SKM-1 (cell line): ENCODE results near the gene EGFL7.

Source experiments
- DNase-seq: peaks from one replicate; lab custom pipeline; 2025; ENCODE audit not compliant: unreplicated experiment; lab: John Stamatoyannopoulos, UW

Gene EGFL7

DNA sequence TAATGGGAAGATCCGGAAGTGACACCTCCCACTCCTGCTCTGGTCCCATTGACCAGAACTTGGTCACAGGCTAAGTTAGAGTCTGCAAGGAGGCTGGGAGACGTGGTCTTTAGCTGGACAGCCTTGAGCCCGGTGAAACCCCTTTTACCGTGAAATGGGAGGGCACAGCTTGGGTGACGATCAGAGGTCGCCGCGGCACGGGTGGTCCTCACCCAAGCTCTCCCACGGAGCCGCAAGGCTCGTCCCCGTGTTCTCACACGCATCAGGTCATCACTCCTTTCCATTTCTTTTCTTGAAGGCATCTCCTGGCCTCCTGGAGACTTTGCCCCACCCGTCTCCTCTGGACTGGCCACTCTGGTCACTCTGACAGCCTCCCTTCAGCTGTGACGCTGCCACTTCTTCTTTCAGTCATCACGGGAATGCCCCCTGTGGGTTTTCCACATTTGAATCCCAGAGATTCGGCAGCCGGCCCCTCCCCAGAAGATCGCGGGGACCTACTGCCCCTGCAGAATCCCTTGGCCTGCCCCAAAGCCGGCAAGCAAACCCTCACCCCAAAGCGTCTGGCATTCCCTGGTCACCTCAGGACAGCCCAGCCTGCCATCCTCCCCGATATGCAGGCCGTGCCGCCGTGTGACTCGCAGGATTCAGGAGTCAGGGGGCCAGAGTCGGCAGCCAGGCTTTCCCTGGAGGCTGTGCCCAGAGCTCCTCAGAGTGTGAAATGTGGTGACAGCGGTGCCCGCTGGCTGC lies 18.9 kb upstream of the EGFL7 start:
- no peak for DNase-seq

DNA sequence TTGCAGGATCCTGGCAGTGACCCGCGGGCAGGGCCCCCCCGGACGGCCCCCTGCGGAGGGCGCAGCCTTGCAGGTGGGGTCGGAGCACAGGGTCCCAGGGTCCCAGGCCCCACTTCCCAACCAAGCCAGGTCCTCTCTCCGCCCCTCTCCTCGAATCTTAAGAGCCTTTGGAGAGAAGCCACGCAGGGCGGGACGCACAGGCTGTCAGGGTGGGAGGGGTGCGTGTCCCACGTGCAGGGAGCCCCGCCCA lies 18.4 kb upstream of the EGFL7 start:
- no peak for DNase-seq

DNA sequence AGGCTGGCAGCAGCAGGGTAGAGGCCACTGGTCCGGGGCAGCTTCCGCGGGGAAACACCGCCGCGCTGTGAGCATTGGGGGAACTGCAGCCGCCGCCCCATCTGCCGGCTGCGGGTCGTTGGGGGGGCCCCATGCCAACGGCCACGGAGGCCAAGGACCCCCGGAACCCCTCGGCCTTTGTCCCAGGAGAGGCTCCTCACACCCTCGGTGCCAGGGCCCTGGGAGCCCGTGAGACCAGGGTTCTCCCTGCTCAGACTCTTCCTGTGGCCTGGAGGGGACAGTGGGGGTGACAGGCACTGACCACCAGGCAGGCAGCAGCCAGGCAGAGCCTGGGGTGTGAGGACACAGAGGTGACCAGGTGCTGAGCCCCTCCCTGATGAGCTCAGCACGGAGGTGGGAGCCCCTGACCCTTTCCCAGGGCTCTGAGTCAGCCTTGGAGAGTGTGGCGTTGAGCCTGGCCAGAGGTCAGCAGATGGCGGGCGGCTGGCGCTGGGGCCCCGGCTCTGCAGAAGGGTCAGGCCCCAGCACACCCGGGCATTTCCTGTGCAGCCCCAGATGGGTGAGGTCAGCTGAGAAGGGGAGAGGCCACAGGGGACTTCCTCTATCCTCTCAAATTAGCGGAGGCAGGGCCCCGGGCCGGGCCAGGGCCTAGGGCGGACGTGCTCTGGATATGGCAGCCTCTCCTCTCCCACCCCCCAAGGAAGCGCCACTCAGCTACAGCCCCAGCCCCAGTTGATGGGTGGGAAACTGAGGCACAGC lies 17.9 kb upstream of the EGFL7 start:
- peak; percentile 57 for DNase-seq

DNA sequence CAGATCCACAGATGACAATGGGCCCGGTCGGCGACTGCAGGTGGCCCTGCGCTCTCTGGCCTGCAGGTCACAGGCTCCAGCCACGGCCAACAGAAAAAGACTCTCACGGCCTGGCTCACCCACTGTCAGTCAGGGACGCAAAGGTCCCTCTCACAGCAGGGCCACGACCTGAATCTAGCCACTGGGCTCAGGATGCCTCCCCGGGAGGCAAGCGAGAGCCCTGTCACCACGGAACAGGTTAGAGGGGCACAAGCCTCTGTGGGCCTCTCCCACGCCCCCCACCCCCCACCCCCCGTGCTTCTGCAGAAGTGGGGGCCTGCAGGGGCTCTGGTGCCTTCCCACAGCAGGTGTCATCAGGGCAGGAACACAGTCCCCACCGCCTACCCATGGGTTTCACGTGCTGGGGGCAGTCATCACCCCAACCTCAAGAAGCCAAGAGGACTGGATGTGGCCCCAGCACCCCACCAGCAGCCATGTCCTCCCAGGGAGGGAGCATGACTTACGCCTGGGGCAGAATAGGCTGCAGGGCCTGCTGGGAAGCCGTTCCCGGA lies 17.3 kb upstream of the EGFL7 start:
- DNase-seq: no peak

DNA sequence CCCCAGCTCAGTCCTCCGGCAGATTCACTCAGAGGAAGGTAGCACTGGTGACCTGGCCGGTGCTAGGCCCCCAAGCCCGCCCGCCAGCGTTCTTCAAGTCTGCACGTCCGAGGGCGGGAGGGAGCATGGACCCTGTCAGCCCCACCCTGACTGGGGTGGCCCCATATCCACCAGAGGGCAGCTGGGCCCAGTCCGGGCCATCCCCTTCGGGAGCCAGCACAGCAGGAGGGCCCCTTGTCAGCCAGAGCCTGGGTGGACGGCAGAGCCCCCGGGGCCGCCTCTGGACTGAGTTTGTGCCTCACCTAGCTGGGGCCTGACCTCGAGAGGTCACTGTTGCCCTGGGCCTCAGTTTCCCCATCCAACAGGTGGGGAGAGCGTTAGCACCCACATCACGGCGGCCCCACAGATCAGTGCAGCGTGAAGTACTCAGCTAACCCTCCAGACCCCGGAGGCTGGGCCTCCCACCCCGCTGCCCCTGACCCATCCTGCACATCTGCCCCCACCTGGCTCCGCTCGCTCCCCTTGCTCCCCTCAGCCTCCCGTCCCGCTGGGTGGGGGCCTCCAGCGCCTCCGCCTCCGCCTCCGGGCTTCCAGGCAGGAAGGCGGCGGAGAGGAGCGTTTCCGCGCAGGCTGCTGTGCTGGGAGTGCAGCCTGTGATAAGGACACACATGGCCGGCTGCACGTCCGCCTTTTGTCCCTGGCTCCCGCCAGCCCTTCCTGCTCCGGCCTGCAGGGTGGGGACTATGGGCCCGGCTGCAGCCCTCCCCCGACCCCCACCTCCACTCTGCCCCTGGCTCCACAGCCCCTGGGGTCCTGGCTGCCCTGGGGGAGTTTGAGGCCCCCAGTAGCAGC lies 16.6 kb upstream of the EGFL7 start:
- DNase-seq: no peak

DNA sequence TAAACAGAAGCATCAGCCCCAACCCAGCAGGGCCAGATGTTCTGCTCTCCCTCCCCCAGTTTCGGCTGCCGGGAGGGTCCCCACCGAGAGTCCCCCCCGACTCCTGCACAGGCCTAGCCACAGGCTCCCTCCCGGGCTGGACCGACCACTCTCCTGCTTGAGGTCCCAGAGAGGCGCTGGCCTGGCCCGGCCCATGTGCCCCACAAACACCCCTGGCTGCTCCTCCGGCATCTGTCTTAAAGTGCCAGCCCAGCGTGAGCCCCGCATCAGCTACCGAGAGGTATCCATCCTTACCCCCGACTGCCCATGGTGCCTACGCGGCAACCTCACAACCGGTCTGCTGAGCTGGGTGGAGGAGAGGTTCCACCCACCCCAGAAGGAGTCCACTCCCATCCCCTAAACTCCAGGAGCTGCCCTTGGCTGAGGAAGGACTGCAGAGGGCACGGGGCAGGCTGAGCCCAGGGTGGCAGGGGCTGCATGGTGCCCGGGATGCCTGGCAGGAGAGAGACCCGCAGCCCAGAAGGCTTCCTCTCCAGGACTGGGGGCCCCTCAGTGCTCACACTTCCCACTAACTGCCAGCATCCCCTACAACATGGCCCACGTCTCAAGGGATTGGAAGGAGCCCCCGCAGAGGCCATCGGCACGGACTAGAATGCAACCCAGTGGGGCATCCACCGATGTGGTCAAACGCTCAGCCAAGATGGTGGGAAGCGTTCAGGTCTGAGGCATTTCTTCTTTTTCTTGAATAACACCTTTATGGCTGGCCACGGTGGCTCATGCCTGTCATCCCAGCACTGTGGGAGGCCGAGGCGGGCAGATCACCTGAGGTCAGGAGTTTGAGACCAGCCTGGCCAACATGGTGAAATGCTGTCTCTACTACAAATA lies 15.6 kb upstream of the EGFL7 start:
- no peak for DNase-seq

DNA sequence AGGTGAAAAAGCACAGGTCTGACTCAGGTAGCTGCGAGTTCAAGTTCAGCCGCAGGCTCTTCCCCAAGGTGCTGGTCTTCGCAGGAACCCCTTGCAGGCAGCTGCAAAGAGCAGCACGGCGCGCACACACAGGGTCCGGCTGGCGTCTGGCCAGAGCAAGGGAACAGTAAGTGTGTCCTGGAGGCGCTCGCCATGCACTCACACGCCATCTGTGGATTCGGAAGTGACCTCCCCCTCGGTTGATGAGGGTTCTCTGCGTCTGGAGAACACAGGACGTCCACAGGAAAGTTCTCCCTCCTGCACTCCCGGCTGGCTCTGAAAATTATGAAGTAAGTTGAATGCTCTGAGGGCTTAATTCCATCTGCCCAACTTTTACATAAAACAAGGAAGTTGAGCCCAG lies 14.0 kb upstream of the EGFL7 start:
- DNase-seq: no peak

DNA sequence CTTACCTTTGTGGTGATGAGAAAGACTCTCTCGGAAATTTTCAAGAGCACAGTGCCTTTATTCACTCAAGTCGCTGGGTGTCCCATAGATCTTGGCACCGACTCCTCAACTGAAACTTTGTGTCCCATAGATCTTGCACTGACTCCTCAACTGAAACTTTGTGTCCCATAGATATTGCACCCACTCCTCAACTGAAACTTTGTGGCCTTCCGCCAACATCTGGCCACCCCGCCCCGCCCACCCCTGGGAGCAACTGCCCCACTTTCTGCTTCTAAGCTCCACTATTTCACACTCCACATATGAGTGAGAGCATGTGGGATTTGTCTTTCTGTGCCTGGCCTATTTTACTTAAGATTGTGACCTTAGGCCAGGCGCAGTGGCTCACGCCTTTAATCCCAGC lies 12.7 kb upstream of the EGFL7 start:
- no peak for DNase-seq

DNA sequence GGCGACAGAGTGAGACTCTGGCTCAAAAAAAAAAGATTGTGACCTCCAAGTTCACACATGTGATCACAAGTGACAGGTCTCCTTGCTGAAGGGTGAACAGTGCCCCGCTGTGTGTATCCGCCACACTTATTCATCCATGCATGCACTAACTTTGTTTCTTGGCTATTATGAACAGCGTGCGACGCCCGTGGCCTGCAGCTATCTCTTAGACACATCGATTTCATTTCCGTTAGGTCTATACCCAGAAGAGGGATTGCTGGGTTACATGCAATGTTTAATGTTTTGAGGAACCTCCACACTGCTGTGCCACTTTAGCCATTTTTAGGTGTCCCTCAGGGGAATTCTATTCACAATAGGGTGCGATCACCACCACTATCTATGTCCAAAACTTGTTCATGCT lies 12.1 kb upstream of the EGFL7 start:
- DNase-seq: no peak

DNA sequence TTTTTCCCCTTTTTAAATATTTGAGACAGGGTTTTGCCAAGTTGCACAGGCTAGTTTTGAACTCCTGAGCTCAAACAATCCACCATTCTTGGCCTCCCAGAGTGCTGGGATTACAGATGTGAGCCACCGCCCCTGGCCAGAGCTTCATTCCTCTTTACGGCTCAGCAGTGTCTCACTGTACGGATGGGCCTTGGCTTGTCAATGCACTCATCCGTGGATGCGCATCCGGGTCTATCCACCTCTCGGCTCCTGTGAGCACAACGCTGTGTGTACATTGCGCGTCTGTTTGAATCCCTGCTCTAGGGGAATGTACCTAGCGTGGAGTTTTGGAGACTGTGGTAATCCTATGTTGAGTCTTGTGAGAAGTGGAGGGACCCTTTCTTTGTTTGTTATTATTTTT lies 10.9 kb upstream of the EGFL7 start:
- DNase-seq: no peak

DNA sequence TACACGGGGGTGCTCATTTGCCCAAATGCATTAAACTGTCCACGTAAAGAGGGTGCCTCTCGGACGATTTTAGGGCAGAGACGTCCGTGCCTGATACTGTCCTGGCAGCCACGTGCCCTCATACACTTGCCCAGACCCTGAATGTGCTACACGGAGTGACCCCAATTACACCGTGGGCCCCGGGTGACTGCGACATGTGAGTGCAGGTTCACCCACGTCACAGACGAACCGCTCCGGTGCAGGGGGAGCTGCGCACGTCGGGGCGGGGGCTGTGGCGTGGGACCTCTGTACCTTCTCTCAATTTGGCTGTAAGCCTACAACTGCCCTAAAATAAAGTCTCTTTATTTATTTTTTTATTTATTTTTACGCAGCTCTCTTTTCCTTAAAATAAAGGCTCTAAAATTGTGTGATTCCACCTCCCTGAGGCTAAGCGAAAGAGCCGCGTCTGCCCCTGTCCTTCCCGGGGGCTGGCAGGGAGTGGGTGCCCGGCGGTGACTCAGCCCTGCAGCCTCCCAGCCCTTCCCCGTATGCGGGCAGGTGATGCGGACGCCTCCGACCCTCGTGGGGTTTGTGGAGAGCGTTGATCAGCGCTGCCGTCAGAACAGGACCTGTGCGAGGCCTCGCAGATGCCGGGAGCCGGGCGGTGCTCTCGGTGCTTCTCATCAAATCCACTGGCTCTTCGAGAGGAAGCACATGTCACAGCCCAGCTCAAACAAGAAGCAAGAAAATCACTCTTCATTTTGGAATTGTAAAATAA lies 9.2 kb upstream of the EGFL7 start:
- no peak for DNase-seq

DNA sequence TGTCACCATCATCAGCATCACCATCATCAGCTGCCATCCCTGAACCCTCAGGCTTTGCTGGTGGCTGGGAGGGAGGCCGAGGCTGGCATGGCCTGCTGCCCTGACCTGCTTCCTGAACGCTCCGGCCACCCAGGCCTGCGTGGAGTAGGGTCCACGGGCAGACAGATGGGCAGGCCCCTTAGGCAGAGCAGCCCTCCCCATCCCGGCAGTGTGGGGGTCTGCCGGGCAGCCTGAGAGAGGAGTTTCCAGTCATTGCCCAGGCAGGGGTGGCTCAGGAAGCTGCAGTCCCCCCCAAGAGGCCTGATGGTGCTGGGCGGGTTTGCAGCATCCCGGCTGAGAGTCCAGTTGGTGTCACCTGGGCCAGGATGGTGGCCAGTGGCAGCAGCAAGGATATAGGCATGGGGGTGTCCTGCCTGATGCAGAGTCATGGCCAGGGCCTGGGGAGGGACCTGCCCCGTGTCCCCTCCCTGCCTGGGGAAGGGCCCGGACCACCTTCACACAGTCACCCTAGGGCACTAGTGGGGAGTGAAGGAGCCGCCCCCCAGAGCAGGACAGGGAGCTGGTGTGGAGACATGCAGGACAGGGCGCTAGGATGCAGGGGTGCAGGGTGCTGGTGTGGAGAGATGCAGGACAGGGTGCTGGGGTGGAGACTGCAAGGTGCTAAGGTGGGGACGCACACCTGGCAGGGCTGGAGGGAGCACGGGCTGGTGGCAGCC lies 7.7 kb upstream of the EGFL7 start:
- DNase-seq: no peak

DNA sequence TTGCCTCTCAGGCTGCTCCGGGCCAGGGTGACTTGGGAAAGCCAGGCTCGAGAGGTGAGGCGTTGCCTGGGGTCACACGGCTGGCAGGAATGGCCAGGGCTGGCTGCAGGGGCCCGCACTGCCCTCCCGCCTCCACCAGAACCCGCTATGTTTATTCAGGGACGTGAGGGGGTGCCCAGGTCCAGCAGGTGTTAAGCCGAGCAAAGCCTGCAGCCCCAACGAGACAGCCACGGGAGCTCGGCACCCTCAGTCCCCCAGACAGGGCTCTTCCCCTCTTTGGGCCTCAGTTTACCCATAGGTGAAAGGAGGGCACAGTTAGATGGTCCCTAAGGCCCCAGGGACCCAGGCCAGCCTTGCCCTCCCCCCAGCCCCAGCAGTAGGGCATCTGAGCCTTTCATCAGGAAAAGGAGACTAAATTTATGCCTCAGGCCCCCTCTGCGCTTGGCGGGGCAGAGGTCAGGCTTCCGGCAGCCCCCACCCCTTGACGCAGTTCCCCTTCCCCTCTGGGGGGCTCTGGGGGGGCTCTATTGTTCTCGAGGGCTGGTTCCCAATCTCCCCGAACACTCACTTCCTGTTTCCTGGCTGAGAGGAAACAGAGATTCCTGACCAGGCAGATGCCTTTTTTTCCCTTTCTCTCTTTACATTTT lies 7.1 kb upstream of the EGFL7 start:
- no peak for DNase-seq

DNA sequence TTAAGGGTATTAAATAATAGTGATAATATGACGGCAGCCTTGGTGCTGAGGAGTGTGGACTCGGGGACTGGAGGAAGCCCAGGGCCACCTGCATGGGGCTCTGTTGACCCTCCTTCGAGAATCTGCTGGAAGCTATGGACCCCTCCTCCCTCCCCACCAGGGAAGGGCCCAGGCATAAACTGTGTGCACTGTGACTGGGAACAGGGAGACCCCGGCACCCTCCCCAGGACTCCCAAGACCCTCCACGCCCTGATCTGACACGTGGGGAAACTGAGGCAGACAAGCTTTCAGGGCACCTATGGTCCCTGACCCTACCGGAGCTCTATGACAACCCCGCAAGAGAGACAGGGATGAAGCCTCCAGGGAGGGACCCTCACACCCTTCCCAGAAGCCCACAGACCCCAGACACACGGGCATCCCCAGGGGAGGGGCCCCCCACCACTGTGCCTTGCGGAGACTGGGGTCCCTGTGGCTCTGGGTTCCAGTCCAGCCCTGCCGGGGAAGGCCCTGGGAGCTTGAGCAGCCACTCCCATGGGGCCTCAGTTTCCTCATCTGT lies 6.5 kb upstream of the EGFL7 start:
- DNase-seq: no peak

DNA sequence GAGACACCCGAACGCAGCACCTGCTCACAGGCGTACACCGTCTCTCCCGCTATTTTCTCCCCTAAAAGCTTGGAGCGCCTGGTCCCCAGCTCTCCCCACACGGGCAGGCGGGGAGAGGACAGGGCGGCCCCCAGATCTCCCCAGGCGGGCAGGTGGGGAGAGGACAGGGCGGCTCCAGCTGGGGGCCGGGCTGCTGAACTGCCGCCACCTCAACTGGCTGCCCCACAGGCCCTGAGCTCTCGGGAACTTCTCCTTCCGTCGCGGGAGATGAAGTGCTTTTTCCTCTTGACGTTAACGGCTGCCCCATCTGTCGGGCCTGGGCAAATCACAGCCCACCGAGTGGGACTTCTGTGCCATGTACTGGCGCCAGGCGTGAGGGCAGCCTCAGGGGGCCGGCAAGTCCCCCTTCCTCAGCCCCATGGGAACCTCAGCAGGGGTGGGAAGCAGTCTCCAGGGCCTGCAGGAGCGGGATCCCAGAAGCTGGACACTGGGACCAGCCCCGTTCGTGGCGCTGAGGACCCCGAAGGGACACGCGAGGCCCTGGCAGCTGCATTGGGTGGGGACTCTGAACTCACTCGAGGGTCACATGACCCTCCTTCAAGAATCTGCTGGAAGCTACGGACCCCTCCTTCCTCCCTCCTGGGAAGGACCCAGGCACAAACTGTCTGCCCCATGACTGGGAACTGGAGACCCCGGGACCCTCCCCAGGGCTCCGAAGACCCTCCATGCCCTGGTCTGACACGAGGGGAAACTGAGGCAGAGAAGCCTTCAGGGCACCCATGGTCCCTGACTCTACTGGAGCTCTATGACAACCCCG lies 5.7 kb upstream of the EGFL7 start:
- no peak for DNase-seq

DNA sequence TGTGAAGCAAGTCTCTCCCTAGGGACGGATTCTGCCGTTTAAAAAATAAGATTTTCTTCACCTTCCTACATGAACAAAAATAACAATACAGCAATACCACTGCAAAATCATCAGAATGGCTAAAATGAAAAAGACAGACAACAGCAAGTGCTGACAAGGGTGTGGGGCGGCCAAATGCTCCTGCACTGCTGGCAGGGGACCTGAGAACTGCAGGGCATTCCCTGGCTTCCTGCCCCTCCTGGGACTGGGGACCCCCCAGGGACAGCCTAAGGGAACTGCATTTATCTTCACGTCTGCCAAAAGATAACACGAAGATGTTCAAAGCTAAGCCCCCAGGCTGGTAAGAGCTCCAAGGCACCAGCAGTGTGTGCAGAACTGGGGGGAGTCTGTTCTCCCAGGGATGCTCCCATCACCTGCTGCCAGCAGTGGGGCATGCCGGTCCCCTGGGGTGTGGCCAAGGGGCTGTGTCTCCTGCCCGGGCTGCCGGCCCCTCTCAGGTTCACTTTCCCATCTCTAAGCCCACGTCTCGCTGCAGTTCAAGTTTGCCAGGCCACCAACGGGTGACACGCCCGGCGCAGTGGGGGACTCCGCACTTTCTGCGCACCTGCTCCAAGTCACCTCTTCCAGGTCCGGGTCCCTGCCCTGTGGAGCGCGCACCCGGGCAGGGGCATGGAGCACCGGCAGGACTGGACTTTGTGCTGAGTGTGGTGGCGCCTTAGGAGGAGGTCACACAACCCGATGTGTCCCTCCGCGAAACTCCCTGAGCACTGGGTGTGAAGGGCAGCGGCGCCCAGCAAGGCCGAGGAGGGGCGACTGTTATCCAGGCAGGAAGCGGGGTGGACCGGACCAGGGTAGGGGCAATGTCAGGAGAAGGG lies 4.5 kb upstream of the EGFL7 start:
- DNase-seq: no peak
